Gastroesophageal sphincter (tissue), 3 donors: ENCODE data around the gene ADGRG1.

Experiments
- EP300 ChIP-seq: sonication (generic); formaldehyde crosslinking; IDR thresholded peaks from one replicate; pipeline ENCODE4 v1.6.1; 2017; ENCODE audit warnings: antibody characterized with exemption, mild to moderate bottlenecking
- POLR2A ChIP-seq, 2 donors: fragments of 450-650 bp; IDR thresholded peaks; one replicate each; pipeline ENCODE4 v1.6.1; 2017; ENCODE audit warnings: antibody characterized with exemption in 2 of 2, mild to moderate bottlenecking in 2 of 2, moderate library complexity in 1 of 2
- POLR2AphosphoS5 ChIP-seq: sonication (generic); formaldehyde crosslinking; IDR thresholded peaks from one replicate; pipeline ENCODE4 v1.6.1; 2017; ENCODE audit warnings: antibody characterized with exemption
- TF ChIP-seq, protein P1 (sequence below), 4 experiments: fragments of 200-600 bp in 2 of 4; fragments of 450-650 bp in 2 of 4; sonication (generic) in 1 of 4; IDR thresholded peaks; one replicate each; pipeline ENCODE4 v1.5.1; 2017 to 2019; ENCODE audit warnings: antibody characterized with exemption in 4 of 4, mild to moderate bottlenecking in 2 of 4, moderate library complexity in 2 of 4

- TF ChIP-seq POLR2AphosphoS5 (no peak), POLR2A (IDR thresholded peaks at IDR 0.05) (no peak), EP300 (no peak)
- TF ChIP-seq, protein P1, sequence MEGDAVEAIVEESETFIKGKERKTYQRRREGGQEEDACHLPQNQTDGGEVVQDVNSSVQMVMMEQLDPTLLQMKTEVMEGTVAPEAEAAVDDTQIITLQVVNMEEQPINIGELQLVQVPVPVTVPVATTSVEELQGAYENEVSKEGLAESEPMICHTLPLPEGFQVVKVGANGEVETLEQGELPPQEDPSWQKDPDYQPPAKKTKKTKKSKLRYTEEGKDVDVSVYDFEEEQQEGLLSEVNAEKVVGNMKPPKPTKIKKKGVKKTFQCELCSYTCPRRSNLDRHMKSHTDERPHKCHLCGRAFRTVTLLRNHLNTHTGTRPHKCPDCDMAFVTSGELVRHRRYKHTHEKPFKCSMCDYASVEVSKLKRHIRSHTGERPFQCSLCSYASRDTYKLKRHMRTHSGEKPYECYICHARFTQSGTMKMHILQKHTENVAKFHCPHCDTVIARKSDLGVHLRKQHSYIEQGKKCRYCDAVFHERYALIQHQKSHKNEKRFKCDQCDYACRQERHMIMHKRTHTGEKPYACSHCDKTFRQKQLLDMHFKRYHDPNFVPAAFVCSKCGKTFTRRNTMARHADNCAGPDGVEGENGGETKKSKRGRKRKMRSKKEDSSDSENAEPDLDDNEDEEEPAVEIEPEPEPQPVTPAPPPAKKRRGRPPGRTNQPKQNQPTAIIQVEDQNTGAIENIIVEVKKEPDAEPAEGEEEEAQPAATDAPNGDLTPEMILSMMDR (IDR thresholded peaks at IDR 0.05) = no peak
Measured at GRCh38 chr16:57637424-57637823, 9.0 kb downstream of the ADGRG1 start.
